Activated naive CD4-positive, alpha-beta T cell treated with anti-CD3 and anti-CD28 coated beads, Interleukin-2, amount 50 U/mL, for 16 hours (primary cell): ENCODE measurements around the gene LHFPL2.
"Not testable (repeated sequence)": the region's sequence is repeated elsewhere in the genome, so short reads cannot be mapped to it uniquely, and the experiment has no call there.

Experiments used
- DNase-seq: peaks from one replicate; pipeline ENCODE4 v3.0.0-alpha.2; 2020

LHFPL2 gene

GRCh38 chr5:78497573-78498533, 150.7 kb downstream of the LHFPL2 start:
- DNase-seq, result no peak

DNA sequence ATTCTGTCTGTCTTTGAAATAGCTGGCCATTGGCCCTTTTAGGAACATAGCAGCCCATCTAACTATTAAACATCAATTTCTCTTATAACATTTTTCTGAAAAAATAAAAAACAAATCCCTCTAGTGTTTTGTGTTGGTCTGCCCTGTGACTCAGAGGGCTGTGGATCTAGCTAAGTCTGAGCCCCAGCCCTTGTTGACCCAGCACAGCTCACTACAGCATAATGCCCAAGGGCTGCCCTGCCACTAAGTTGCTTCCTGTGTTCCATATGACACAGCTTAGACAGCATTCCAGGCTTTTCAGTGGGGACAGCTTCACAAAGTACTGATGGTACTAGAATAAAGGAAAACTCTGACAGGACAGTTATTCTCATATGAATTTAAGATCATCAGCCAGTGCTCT, 152.2 kb downstream of the LHFPL2 start:
- no peak for DNase-seq

DNA sequence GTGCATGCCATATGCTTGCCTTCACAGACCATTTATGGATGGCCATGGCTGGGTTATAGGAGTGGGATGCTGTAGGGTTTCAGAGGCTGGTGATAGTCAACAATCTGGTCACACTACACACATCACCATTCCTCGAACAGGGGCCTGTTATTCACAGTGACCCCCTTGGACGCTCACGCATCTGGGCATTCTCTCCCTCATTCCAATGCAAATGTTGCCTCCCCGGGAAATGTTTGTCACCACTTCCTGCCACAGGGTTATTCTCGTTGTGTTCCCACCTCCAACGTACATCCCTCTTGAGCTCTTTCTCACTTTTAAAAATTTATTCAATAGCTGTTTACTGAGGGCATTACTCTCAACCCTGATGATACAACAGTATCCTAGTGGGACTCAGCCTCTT, 152.8 kb downstream of the LHFPL2 start:
- no peak for DNase-seq

DNA sequence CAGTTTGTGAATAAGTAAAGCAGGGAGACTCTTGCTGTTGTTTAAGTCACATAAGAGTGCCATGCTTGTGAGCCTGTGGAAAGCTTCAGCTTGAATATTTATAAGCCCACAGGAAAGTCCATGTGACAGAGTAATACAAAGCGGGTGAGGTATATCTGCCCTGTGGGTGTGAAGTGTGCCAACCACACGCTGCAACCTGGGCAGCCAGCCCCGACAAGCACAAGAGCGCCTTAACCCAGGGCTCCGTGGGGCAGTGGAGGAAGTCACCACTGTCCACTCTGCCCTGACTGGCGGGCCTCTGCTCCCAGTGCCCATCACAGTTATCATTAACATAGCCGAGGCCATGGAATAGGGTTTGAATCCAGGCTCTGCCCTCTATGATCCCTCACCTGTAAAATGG, 155.9 kb downstream of the LHFPL2 start:
- DNase-seq, result no peak

- no peak for DNase-seq
Measured at GRCh38 chr5:78492224-78492623, 156.3 kb downstream of the LHFPL2 start.

- DNase-seq, result no peak
Measured at GRCh38 chr5:78490709-78491485, 157.7 kb downstream of the LHFPL2 start.

DNA sequence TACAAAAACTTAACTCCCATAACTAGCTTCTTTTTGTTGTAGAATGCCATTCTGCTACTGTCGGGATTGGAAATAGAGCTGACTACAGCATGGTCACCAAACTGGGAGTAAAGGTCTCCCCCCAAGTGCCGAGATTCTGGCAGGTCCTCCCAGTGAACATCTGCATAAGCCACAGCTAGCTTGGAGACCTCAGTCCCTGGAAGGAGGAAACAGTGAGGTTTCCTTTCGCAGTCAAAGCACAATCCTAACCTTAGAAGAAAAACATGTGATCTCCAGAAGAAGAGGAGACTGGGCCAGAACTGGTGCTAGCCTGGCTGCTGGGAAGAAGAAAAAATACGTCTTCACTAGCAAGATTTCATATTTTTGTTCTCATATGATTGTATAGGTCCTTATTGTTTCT, 160.7 kb downstream of the LHFPL2 start:
- DNase-seq, result no peak

DNA sequence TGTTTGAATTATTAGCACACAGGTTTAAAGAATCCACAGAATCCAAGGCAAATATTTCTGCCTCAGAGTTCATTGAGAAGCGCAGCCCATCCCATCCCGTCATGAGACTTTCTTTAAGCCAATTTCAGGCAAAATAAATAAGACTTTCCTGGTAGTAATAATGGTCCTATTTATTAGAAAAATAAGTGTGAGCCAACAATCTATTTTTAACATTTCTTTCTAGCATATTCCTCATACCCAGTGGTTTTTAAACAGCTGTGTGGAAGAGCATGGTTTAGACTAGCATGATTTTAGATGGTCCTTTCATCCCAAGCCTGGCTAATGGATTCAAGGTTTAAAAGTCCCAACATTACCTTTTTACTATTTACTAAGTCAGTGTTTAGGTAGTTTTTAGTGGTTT, 162.4 kb downstream of the LHFPL2 start:
- no peak for DNase-seq

DNA sequence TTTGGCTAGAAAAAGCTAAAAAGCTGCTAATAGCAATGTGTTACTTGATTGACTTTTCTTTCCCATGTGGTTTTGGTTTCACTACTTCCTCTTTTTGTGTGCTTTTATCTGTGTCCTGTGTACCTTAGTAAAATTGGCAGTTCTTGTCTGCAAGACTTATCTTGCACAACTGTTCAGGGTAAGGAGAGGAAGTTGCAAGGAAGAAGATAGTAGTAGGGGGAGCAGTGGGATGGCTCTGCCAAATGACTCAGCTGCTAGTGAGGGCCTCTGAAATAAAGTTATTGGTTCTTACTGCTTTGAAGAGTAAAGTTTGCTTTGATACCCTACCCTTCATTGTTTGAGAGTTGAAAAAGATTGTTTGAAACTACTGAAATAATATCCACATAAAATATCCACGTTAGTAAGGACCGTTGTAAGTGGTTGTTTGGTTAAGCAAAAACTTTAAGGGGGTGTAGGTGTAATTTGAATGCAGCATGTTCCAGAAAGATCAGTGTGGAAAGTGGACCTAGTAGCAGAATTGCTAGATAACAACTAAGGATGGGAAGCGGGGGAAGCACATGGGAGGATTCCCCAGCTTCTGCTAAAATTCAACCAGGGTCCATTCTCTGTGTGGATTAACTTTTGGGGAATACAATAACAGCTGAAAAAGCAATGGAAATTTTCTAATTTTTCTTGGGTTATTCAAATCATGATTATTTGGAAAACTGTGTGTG, 164.6 kb downstream of the LHFPL2 start:
- DNase-seq, result no peak

DNA sequence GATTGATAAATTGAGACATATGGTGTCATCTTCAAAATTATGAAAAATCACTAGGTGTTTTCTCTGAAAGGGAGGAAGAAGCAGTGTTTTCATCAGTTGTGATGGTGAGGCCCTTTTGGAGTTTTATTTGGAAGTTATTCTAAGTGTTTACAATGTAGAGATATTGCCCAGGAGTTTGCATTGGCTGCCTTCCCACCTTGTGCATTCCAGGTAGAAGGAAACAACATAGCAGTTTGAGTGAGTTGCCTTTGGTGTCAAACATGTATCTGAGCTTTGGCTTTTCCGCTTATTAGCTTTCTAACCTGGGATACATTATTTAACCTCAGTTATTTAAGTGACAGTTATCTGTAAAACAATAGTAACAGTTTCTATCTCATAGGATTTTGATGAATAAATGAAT, 165.6 kb downstream of the LHFPL2 start:
- DNase-seq, result no peak

DNA sequence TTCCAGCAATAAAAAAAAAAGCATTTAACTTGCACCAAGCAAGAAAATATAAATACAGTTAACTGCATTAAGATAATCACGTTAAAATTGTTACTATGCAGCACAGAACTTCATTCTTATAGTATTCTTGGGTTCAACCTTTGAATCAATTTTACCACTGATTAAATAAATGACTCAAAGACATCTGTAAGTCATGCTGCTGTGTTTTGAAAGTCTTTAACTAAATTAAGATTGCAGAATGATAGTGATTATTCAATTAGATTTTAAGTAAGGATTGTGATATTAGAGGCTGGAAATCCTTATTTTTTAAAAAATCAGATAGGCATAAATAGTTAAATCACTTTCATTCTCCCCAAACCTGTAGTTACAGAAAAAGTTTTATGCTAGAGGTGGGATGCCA, 171.8 kb downstream of the LHFPL2 start:
- no peak for DNase-seq

DNA sequence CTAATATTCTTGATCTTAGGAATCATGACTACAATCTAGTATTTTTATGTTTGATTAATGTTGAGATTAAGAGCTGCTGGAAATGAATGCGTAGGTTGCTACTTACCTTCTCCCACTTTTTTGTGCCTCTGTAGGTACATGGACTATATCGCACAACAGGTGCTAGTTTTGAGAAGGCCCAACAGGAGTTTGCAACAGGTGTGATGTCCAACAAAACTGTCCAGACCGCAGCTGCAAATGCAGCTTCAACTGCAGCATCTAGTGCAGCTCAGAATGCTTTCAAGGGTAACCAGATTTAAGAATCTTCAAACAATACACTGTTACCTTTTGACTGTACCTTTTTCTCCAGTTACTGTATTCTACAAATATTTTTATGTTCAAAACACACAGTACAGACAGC, 173.2 kb downstream of the LHFPL2 start:
- no peak for DNase-seq

GRCh38 chr5:78473751-78474150, 174.8 kb downstream of the LHFPL2 start:
- DNase-seq, result no peak

DNA sequence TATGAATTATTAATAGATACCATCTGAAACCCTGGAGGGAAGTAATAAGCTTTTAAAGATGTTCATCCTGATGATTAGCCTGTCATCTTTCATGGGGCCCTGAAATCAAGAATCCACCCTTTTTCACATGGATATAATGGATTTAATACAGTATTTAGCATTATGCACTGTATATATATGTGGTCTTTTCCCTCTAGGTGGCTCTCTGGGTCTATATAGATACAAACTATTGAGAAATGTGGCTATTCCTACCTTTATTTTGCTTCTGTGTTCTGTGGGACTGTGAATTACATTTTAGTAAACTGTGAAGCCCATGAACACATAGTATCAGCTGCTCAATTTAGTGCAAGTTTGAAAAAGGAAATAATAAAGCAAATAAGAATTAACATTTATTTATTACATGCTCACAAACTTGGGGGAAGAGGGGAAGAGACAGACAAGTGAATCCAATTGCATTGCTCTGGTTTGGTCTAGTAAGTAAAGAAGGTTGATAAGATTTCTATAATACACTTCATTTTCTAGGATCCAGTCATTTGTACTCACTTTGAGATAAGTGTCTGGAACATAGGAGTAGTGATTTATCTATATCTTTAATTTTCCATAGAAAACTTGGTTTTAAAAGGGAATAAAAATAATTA, 176.0 kb downstream of the LHFPL2 start:
- no peak for DNase-seq

DNA sequence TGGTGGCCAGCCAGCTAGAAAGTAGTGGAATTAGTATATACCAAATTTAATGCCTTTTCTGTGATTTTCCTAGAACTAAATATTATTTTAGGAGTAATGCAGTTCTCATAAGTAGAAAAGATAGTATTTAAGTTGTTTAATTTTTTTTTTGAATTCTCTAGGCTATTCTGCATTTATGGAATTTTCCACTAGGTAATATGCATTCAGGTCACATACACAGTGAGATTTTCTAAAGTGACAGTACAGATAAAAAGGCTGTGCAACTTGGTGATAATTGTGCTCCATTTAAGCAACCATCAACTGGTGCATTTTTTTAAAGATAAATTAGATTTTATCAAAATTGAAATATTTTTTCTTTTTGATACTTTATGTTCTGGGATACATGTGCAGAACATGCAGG, 176.7 kb downstream of the LHFPL2 start:
- DNase-seq, result no peak

DNA sequence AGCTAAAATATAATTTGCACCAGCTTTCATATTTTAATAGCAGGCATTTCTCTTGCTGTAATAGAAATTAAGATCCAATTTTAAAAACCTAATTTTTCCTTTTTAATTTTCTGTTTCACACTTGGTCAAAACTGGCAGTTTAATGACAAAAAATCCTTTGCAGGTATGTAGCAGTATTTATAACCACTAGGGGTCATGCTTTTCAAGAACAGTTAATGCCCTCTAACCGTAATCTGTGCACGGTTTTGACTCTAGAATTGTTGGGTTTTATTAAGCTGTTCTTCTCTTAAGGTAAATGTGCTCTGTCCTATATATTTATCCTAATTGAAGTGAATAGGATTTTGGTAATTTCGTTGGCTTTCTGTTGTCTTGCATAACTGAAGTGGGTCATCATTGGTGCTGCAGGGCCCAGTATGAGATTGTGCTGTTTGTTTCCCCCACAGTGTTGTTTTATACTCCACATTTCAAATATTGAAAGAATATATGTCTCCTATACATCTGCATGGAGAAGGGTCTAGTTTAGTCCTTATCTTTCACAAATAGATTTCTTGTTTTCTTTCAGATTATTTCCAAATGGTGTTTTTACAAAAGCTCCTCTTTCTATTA, 180.7 kb downstream of the LHFPL2 start:
- no peak for DNase-seq

DNA sequence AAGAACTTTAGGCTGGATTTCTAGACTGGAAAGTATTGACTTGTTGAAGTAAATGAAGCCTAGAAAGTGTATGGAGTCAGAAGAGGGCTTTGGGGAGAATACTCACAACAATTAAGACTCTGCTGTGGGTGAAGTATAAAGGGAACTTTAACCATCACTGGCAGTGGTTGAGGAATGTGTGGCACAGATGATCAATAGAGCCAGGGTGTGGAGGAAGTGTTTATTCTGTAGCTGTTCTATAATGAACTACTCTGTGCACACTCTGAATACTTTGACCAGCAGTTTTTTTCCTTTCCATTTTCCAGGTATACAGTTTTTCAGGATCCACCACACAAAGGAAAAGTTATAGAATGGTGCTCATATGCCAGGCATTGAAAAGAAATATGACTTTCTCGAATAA, 181.4 kb downstream of the LHFPL2 start:
- no peak for DNase-seq

GRCh38 chr5:78458843-78459242, 189.7 kb downstream of the LHFPL2 start:
- no peak for DNase-seq

DNA sequence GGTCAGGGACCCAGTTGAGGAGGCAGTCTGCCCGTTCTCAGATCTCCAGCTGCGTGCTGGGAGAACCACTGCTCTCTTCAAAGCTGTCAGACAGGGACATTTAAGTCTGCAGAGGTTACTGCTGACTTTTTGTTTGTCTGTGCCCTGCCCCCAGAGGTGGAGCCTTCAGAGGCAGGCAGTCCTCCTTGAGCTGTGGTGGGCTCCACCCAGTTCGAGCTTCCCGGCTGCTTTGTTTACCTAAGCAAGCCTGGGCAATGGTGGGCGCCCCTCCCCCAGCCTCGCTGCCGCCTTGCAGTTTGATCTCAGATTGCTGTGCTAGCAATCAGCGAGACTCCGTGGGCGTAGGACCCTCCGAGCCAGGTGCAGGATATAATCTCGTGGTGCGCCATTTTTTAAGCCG, 191.1 kb downstream of the LHFPL2 start:
- DNase-seq, result not testable (repeated sequence)

- no peak for DNase-seq
Measured at GRCh38 chr5:78449103-78449502, 199.5 kb downstream of the LHFPL2 start.

DNA sequence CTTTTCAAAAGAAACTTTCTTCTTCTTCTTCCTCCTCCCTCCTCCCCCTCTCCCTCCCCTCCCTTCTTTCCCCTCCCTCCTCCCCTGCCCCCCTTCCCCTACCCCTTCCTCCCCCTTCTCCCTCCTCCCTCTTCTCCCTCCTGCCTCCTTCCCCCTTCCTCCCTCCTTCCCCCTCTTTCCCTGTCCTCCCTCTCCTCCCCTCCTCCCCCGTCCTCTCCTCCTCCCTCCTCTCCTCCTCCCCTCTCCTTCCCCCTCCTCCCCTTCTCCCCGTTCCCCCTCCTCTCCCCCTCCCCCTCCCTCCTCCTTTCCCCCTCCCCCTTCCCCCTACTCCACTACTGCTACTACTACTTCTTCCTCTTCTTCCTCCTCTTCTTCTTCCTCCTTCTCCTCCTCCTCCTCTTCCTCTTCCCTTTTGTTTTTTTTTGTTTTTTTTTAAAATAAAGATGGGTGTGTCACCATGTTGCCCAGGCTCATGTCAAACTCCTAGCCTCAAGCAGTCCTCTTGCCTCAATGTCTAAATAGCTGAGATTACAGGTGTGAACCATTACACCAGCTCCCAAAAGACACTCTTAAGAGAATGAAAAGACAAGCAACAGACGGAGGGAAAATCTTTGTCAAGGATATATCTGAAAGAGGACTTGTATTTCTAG, 200.7 kb downstream of the LHFPL2 start:
- DNase-seq, result no peak
